ENCODE measurements around the gene ERVV-1. TPM values are rescaled to one million over a fixed set of nuclear protein-coding genes. Genes with fewer than 3 reads are reported as not detected.

ERVV-1 gene
- total RNA-seq, 2 donors from 2014 or later, result not detected

GRCh38 chr19:53041366-53041765 is 27.6 kb downstream of the ERVV-1 start:
- Histone ChIP-seq H3K27me3 (no peaks in the 10 kb centered on the region), H3K4me1 (no peaks in the 10 kb centered on the region), H3K4me3 (no peak overlapping the region), H3K27ac (no peak overlapping the region), H3K9me3 (no peaks in the 10 kb centered on the region), H3K9ac (ENCODE audit: low read depth in 2 of 2, low read length in 2 of 2) (no peak overlapping the region), H3K36me3 (no peaks in the 10 kb centered on the region)
- TF ChIP-seq CTCF (IDR thresholded peaks at IDR 0.05), result no peak
- DNase-seq, result no peak
- intact Hi-C loops (cut with DNase I), result no loop called here

GRCh38 chr19:53045536-53045935 is 31.8 kb downstream of the ERVV-1 start:
- intact Hi-C loops (cut with DNase I), result no loop called here
- Histone ChIP-seq H3K4me3 (no peak overlapping the region), H3K9ac (ENCODE audit: low read depth in 2 of 2, low read length in 2 of 2) (no peak overlapping the region), H3K27ac (no peak overlapping the region), H3K4me1 (no peaks in the 10 kb centered on the region), H3K27me3 (no peaks in the 10 kb centered on the region), H3K9me3 (peaks cover 6% of the 10 kb centered on the region), H3K36me3 (no peaks in the 10 kb centered on the region)
- TF ChIP-seq CTCF (IDR thresholded peaks at IDR 0.05), result no peak
- no peak for DNase-seq

- Histone ChIP-seq H3K9ac (ENCODE audit: low read depth in 2 of 2, low read length in 2 of 2) (no peak overlapping the region), H3K27me3 (no peaks in the 10 kb centered on the region), H3K27ac (no peak overlapping the region), H3K36me3 (no peaks in the 10 kb centered on the region), H3K4me3 (no peak overlapping the region), H3K4me1 (no peaks in the 10 kb centered on the region), H3K9me3 (peaks cover 6% of the 10 kb centered on the region)
- TF ChIP-seq CTCF (IDR thresholded peaks at IDR 0.05), result no peak
- intact Hi-C loops (cut with DNase I), result no loop called here
- no peak for DNase-seq
Measured at GRCh38 chr19:53047379-53047778, 33.7 kb downstream of the ERVV-1 start.

- intact Hi-C loops (cut with DNase I), result no loop called here
- Histone ChIP-seq H3K9ac (ENCODE audit: low read depth in 2 of 2, low read length in 2 of 2) (no peak overlapping the region), H3K27me3 (no peaks in the 10 kb centered on the region), H3K27ac (no peak overlapping the region), H3K4me3 (no peak overlapping the region), H3K36me3 (no peaks in the 10 kb centered on the region), H3K4me1 (no peaks in the 10 kb centered on the region), H3K9me3 (no peaks in the 10 kb centered on the region)
- DNase-seq, result no peak
- no peak for TF ChIP-seq CTCF (IDR thresholded peaks at IDR 0.05)
Measured at GRCh38 chr19:53055117-53055516, 41.4 kb downstream of the ERVV-1 start.

GRCh38 chr19:53057904-53058580 is 44.3 kb downstream of the ERVV-1 start:
- no peak overlapping the region for H3K27ac ChIP-seq

More at GRCh38 chr19:53057904-53058580, 44.3 kb downstream of the ERVV-1 start:
- H3K36me3 ChIP-seq, result no peaks in the 10 kb centered on the region
- H3K9ac ChIP-seq (ENCODE audit: low read depth in 2 of 2, low read length in 2 of 2), result no peak overlapping the region
- H3K4me3 ChIP-seq, result no peak overlapping the region
- H3K27me3 ChIP-seq, result no peaks in the 10 kb centered on the region
- DNase-seq, result no peak
- intact Hi-C loops (cut with DNase I), result no loop called here
- no peaks in the 10 kb centered on the region for H3K4me1 ChIP-seq
- H3K9me3 ChIP-seq, result no peaks in the 10 kb centered on the region
- no peak for TF ChIP-seq CTCF (IDR thresholded peaks at IDR 0.05)

Other genes starting within 250 kb of the ERVV-1 start
- gene ZNF600, start 227.1 kb upstream of the ERVV-1 start, total RNA-seq, result 10 to 100 TPM; 10.4 to 13.2 TPM
- gene ZNF28, start 192.3 kb upstream of the ERVV-1 start, total RNA-seq, result 10 to 100 TPM; 24.5 to 25.0 TPM
- 10 to 100 TPM; 17.1 to 25.8 TPM for gene ZNF468, start 156.3 kb upstream of the ERVV-1 start, total RNA-seq
- gene ZNF320, start 116.3 kb upstream of the ERVV-1 start, total RNA-seq, result 10 to 100 TPM in 1 of 2 donors, 1 to 10 TPM in 1; 4.6 to 21.3 TPM
- 10 to 100 TPM in 1 of 2 donors, 1 to 10 TPM in 1; 9.5 to 17.0 TPM for gene ZNF888, start 90.5 kb upstream of the ERVV-1 start, total RNA-seq
- gene ZNF816, start 51.0 kb upstream of the ERVV-1 start, total RNA-seq, result 10 to 100 TPM; 10.8 to 21.4 TPM
- gene ERVV-2, start 30.8 kb downstream of the ERVV-1 start, total RNA-seq, result not detected
- gene ZNF160, start 89.5 kb downstream of the ERVV-1 start, total RNA-seq, result 10 to 100 TPM; 15.5 to 20.9 TPM
- 1 to 10 TPM; 2.0 to 4.9 TPM for gene ZNF415, start 119.0 kb downstream of the ERVV-1 start, total RNA-seq
- 1 to 10 TPM; 6.2 to 7.6 TPM for gene ZNF347, start 145.1 kb downstream of the ERVV-1 start, total RNA-seq
- gene ZNF665, start 179.4 kb downstream of the ERVV-1 start, total RNA-seq, result 1 to 10 TPM; 1.6 to 2.2 TPM
- gene ZNF677, start 241.0 kb downstream of the ERVV-1 start, total RNA-seq, result 1 to 10 TPM; 5.8 to 7.1 TPM
- gene VN1R2, start 244.4 kb downstream of the ERVV-1 start, total RNA-seq, result not detected